Stomach smooth muscle (tissue), 2 donors: Measurements from ENCODE around the gene C9orf72.

ENCODE experiments used
- H3K27ac ChIP-seq: one replicate; pipeline ENCODE4 v1.7.0; 2013; ENCODE audit warnings: mild to moderate bottlenecking, low read length, inconsistent platforms
- H3K27me3 ChIP-seq, 2 donors: one replicate each; pipeline ENCODE4 v1.7.0; 2013; ENCODE audit warnings: low read length in 2 of 2; ENCODE audit not compliant: insufficient read depth in 2 of 2, control insufficient read depth in 1 of 2
- H3K36me3 ChIP-seq, 2 donors: one replicate each; pipeline ENCODE4 v1.7.0; 2013; ENCODE audit warnings: low read length in 2 of 2; ENCODE audit not compliant: control insufficient read depth in 2 of 2, insufficient read depth in 2 of 2
- H3K4me1 ChIP-seq: one replicate; pipeline ENCODE4 v1.7.0; 2013; ENCODE audit warnings: low read length; ENCODE audit not compliant: control insufficient read depth, insufficient read depth
- H3K4me3 ChIP-seq, 2 donors: one replicate each; pipeline ENCODE4 v1.7.0; 2013; ENCODE audit warnings: low read length in 2 of 2
- H3K9ac ChIP-seq, 2 donors: one replicate each; pipeline ENCODE4 v1.7.0; 2013; ENCODE audit warnings: low read length in 2 of 2, mild to moderate bottlenecking in 1 of 2
- H3K9me3 ChIP-seq, 2 donors: one replicate each; pipeline ENCODE4 v1.7.0; 2013; ENCODE audit warnings: low read length in 2 of 2; ENCODE audit not compliant: control insufficient read depth in 2 of 2
- donor health status: healthy.
- donor health status: Pancreatic carcinoma.

Gene C9orf72

DNA sequence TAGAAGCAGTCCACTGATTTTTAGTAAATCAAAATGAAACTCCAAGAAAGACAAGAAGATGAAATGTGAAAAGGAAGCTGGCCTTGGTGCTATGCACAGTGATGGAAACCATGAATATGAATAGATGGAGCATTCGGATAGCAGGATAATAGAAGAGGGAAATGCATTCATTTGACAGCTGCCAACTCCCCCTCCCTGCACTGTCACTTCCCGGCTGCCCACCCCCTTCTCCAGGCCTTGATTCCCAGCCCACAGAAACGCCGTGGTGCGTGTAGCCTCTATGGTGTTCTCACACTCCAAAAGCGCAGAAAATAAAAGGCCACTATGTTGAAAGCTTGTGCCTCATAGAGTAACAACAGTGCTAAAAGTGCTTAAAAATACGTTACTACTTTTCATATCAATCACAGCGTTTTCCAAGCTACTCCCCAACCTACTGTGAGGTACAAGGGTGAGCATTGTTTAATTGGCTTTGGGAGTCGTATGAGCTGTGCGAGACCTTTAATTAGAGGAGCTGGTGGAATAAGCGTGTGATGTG is 75.3 kb downstream of the C9orf72 start:
- Histone ChIP-seq H3K4me3 (no peak overlapping the region), H3K9ac (no peak overlapping the region), H3K36me3 (no peaks in the 10 kb centered on the region), H3K27me3 (no peaks in the 10 kb centered on the region), H3K4me1 (no peaks in the 10 kb centered on the region), H3K27ac (no peak overlapping the region), H3K9me3 (no peaks in the 10 kb centered on the region)
